Central memory CD8-positive, alpha-beta T cell (primary cell): ENCODE results near the gene HEATR3.

Experiments
- ATAC-seq: fragments of 150-1000 bp; cut with Tn5 transposase; replicated peaks from 2 replicates; pipeline ENCODE4 v1.10.0; 2022; ENCODE audit warnings: mild to moderate bottlenecking, moderate FRiP score, moderate number of reproducible peaks; ENCODE audit not compliant: poor library complexity, severe bottlenecking; ENCODE audit errors: extremely low read depth
- DNase-seq, 2 donors: peaks; one replicate each; pipeline ENCODE4 v3.0.0; 2021; ENCODE audit warnings: low spot score in 2 of 2
- H3K27ac Mint-ChIP-seq: one replicate; pipeline ENCODE4 v1.8.0; 2022; ENCODE audit warnings: low read depth, mild to moderate bottlenecking, moderate library complexity, mixed read lengths
- H3K27me3 Mint-ChIP-seq: one replicate; pipeline ENCODE4 v1.8.0; 2022; ENCODE audit warnings: mixed read lengths
- H3K36me3 Mint-ChIP-seq: one replicate; pipeline ENCODE4 v1.8.0; 2022; ENCODE audit warnings: mild to moderate bottlenecking, moderate library complexity, mixed read lengths; ENCODE audit not compliant: insufficient read depth
- H3K4me1 Mint-ChIP-seq: one replicate; pipeline ENCODE4 v1.8.0; 2022; ENCODE audit warnings: mixed read lengths
- H3K4me3 Mint-ChIP-seq: one replicate; pipeline ENCODE4 v1.8.0; 2022; ENCODE audit warnings: mild to moderate bottlenecking, moderate library complexity, mixed read lengths
- H3K9me3 Mint-ChIP-seq: one replicate; pipeline ENCODE4 v1.8.0; 2022; ENCODE audit warnings: mixed read lengths

Gene HEATR3

GRCh38 chr16:50038756-50039529 lies 26.8 kb upstream of the HEATR3 start:
- no peaks in the 10 kb centered on the region for H3K9me3 Mint-ChIP-seq
- peaks cover 5% of the 10 kb centered on the region for H3K4me1 Mint-ChIP-seq
- DNase-seq (no peak), ATAC-seq (no peak)
- no peak overlapping the region for H3K4me3 Mint-ChIP-seq
- no peak overlapping the region for H3K27ac Mint-ChIP-seq
- H3K36me3 Mint-ChIP-seq: peaks cover 20% of the 10 kb centered on the region
- peaks cover 18% of the 10 kb centered on the region for H3K27me3 Mint-ChIP-seq

- no peak overlapping the region for H3K27ac Mint-ChIP-seq
- ATAC-seq: no peak
Observed at GRCh38 chr16:50040018-50040417, 25.8 kb upstream of the HEATR3 start.

DNA sequence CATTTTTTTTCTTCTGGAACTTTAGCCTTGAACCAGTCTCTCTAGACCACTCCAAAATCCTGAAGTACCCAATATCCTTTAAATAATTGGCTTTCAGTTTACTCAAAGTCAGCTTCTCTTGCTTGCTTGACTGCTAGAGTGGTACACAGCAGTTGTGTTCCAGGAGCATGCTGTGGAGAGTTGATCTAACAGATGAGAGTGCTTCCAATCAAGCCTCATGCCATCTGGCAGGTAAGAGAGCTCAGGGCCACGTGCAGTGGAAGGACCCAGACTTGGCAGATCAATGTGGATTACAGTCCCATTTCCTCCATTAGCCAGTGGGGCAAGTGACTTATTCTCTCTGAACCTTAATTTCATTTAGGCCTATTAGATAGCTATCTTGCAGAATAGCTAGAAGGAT lies 25.1 kb upstream of the HEATR3 start:
- ATAC-seq (no peak), DNase-seq (no peak)
- peaks cover 5% of the 10 kb centered on the region for H3K4me1 Mint-ChIP-seq
- peaks cover 8% of the 10 kb centered on the region for H3K36me3 Mint-ChIP-seq
- H3K27ac Mint-ChIP-seq: no peak overlapping the region
- H3K4me3 Mint-ChIP-seq: no peak overlapping the region
- no peaks in the 10 kb centered on the region for H3K9me3 Mint-ChIP-seq
- peaks cover 30% of the 10 kb centered on the region for H3K27me3 Mint-ChIP-seq

More at GRCh38 chr16:50040018-50040417, 25.8 kb upstream of the HEATR3 start:
- Mint-ChIP-seq H3K9me3 (no peaks in the 10 kb centered on the region), H3K36me3 (peaks cover 12% of the 10 kb centered on the region), H3K4me1 (peaks cover 5% of the 10 kb centered on the region), H3K4me3 (no peak overlapping the region), H3K27me3 (peaks cover 25% of the 10 kb centered on the region)
- DNase-seq: no peak

- peaks cover 39% of the 10 kb centered on the region for H3K27me3 Mint-ChIP-seq
- no peak for ATAC-seq
- H3K4me3 Mint-ChIP-seq: no peak overlapping the region
- H3K36me3 Mint-ChIP-seq: no peaks in the 10 kb centered on the region
- H3K27ac Mint-ChIP-seq: no peak overlapping the region
- DNase-seq: no peak
- peaks cover 2% of the 10 kb centered on the region for H3K4me1 Mint-ChIP-seq
- no peaks in the 10 kb centered on the region for H3K9me3 Mint-ChIP-seq
Observed at GRCh38 chr16:50043358-50043757, 22.4 kb upstream of the HEATR3 start.

GRCh38 chr16:50045412-50045811 lies 20.4 kb upstream of the HEATR3 start:
- H3K4me1 Mint-ChIP-seq: no peaks in the 10 kb centered on the region
- peaks cover 39% of the 10 kb centered on the region for H3K27me3 Mint-ChIP-seq
- DNase-seq (no peak), ATAC-seq (no peak)
- no peak overlapping the region for H3K27ac Mint-ChIP-seq
- H3K9me3 Mint-ChIP-seq: no peaks in the 10 kb centered on the region
- no peak overlapping the region for H3K4me3 Mint-ChIP-seq
- no peaks in the 10 kb centered on the region for H3K36me3 Mint-ChIP-seq

DNA sequence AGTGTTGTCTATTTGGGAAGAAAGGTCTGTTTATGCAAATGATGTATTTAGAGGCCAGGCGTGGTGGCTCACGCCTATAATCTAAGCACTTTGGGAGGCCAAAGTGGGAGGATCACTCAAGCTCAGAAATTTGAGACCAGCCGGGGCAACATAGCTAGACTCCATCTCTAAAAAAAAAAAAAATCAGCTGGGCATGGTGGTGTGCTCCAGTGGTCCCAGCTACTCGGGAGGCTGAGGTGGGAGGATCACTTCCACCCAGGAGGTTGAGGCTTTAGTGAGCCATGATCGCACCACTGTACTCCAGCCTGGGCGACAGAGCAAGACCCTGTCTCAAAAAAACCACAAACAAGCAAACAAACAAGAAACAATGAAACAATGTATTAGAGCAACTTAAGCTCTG lies 18.9 kb upstream of the HEATR3 start:
- H3K27me3 Mint-ChIP-seq: peaks cover 50% of the 10 kb centered on the region
- H3K36me3 Mint-ChIP-seq: no peaks in the 10 kb centered on the region
- no peak for ATAC-seq
- no peak overlapping the region for H3K4me3 Mint-ChIP-seq
- H3K9me3 Mint-ChIP-seq: no peaks in the 10 kb centered on the region
- no peaks in the 10 kb centered on the region for H3K4me1 Mint-ChIP-seq
- no peak overlapping the region for H3K27ac Mint-ChIP-seq
- DNase-seq: no peak

- Mint-ChIP-seq H3K27me3 (peaks cover 51% of the 10 kb centered on the region), H3K36me3 (no peaks in the 10 kb centered on the region), H3K4me1 (no peaks in the 10 kb centered on the region), H3K27ac (no peak overlapping the region), H3K4me3 (no peak overlapping the region), H3K9me3 (no peaks in the 10 kb centered on the region)
- ATAC-seq (no peak), DNase-seq (no peak)
Observed at GRCh38 chr16:50047864-50048263, 17.9 kb upstream of the HEATR3 start.

DNA sequence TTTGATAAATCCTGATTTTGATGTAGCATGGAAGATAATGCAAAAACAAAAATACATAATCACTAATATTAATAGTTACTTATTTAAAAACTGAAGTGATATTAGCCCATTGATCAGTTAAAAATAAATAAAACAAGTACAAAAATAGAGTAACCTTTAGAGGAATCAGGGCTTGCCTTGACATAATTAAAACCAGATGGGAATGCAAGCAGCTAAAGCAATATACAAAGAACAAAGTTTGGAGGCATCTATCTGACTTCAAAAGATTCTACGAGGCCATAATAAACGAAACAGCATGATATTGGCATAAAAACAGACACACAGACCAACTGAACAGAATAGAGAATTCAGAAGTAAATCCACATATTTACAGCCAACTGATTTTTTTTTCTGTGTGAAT lies 15.0 kb upstream of the HEATR3 start:
- ATAC-seq (no peak), DNase-seq (no peak)
- Mint-ChIP-seq H3K36me3 (no peaks in the 10 kb centered on the region), H3K4me1 (no peaks in the 10 kb centered on the region), H3K27ac (no peak overlapping the region), H3K27me3 (peaks cover 28% of the 10 kb centered on the region), H3K9me3 (peaks cover 5% of the 10 kb centered on the region), H3K4me3 (no peak overlapping the region)

DNA sequence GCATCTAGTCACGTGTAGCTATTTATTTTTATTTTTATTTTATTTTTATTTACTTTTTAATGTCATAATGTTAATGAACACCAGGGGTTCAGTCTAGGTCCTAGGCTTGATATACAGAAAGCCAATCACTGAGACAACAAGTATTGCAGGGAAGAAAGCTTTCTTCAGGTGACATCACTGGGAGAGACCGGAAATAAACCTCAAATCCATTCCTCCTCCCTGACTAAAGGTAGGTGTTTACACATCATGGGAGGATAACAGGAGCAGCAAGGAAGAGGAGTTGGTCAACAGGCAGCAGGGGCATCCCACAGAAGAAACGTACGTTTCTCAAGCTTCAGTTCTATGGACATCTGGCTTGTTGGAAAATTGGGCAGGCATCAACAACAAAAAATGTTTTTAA lies 9.5 kb upstream of the HEATR3 start:
- Mint-ChIP-seq H3K9me3 (peaks cover 9% of the 10 kb centered on the region), H3K27ac (no peak overlapping the region)

DNA sequence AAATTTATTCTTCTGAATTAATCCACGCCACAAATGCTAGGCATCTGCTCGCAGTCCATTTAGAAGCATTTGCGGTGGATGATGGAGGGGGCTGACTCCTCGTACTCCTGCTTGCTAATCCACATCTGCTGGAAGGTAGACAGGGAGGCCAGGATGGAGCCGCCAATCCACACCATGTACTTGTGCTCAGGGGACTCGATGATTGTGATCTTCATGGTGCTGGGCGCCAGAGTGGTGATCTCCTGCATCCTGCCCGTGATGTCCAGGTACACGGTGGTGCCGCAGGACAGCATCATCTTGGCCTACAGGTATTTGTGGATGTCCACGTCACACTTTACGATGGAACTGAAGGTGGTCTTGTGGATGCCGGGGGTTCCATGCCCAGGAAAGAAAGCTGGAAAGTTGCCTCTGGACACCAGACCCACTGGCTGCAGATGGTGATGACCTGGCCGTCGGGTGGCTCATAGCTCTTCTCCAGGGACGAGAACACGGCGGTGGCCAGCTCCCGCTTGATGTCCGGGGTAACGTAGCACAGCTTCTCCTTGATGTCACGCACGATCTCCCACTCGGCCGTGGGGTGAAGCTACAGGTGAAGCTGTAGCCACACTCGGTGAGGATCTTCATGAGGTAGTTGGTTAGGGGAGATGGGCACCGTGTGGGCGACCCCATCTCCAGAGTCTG lies 7.5 kb upstream of the HEATR3 start:
- no peaks in the 10 kb centered on the region for H3K27me3 Mint-ChIP-seq
- H3K9me3 Mint-ChIP-seq: peaks cover 9% of the 10 kb centered on the region
- H3K4me3 Mint-ChIP-seq: no peak overlapping the region
- no peak for DNase-seq
- no peak overlapping the region for H3K27ac Mint-ChIP-seq
- no peaks in the 10 kb centered on the region for H3K36me3 Mint-ChIP-seq
- H3K4me1 Mint-ChIP-seq: no peaks in the 10 kb centered on the region
- ATAC-seq: no peak

More for the DNA sequence above, 9.5 kb upstream of the HEATR3 start:
- no peak for DNase-seq
- Mint-ChIP-seq H3K4me3 (no peak overlapping the region), H3K27me3 (peaks cover 14% of the 10 kb centered on the region), H3K36me3 (no peaks in the 10 kb centered on the region), H3K4me1 (no peaks in the 10 kb centered on the region)
- ATAC-seq: no peak

GRCh38 chr16:50059111-50059510 lies 6.7 kb upstream of the HEATR3 start:
- no peak overlapping the region for H3K27ac Mint-ChIP-seq
- DNase-seq (no peak), ATAC-seq (no peak)
- no peaks in the 10 kb centered on the region for H3K36me3 Mint-ChIP-seq
- H3K27me3 Mint-ChIP-seq: no peaks in the 10 kb centered on the region
- H3K4me1 Mint-ChIP-seq: no peaks in the 10 kb centered on the region
- no peak overlapping the region for H3K4me3 Mint-ChIP-seq
- peaks cover 9% of the 10 kb centered on the region for H3K9me3 Mint-ChIP-seq

- ATAC-seq (no peak), DNase-seq (no peak)
- no peaks in the 10 kb centered on the region for H3K27me3 Mint-ChIP-seq
- H3K36me3 Mint-ChIP-seq: no peaks in the 10 kb centered on the region
- H3K9me3 Mint-ChIP-seq: peaks cover 9% of the 10 kb centered on the region
- H3K27ac Mint-ChIP-seq: no peak overlapping the region
- no peak overlapping the region for H3K4me3 Mint-ChIP-seq
- H3K4me1 Mint-ChIP-seq: no peaks in the 10 kb centered on the region
Observed at GRCh38 chr16:50059669-50060068, 6.1 kb upstream of the HEATR3 start.

GRCh38 chr16:50061326-50061725 lies 4.4 kb upstream of the HEATR3 start:
- H3K4me1 Mint-ChIP-seq: no peaks in the 10 kb centered on the region
- H3K27me3 Mint-ChIP-seq: no peaks in the 10 kb centered on the region
- DNase-seq: no peak

More at GRCh38 chr16:50061326-50061725, 4.4 kb upstream of the HEATR3 start:
- Mint-ChIP-seq H3K4me3 (no peak overlapping the region), H3K36me3 (peaks cover 7% of the 10 kb centered on the region), H3K9me3 (peaks cover 2% of the 10 kb centered on the region), H3K27ac (no peak overlapping the region)
- ATAC-seq: no peak
